GM21423 (cell line): Measurements from ENCODE around the gene FHIP2A.
"Not testable (repeated sequence)": the region's sequence is repeated elsewhere in the genome, so short reads cannot be mapped to it uniquely, and the experiment has no call there.

ENCODE experiments used
- ATAC-seq: cut with Tn5 transposase; IDR thresholded peaks from one replicate; pipeline ENCODE4 v1.9.1; 2021; ENCODE audit warnings: mild to moderate bottlenecking, moderate library complexity; ENCODE audit not compliant: unreplicated experiment

Gene FHIP2A

DNA sequence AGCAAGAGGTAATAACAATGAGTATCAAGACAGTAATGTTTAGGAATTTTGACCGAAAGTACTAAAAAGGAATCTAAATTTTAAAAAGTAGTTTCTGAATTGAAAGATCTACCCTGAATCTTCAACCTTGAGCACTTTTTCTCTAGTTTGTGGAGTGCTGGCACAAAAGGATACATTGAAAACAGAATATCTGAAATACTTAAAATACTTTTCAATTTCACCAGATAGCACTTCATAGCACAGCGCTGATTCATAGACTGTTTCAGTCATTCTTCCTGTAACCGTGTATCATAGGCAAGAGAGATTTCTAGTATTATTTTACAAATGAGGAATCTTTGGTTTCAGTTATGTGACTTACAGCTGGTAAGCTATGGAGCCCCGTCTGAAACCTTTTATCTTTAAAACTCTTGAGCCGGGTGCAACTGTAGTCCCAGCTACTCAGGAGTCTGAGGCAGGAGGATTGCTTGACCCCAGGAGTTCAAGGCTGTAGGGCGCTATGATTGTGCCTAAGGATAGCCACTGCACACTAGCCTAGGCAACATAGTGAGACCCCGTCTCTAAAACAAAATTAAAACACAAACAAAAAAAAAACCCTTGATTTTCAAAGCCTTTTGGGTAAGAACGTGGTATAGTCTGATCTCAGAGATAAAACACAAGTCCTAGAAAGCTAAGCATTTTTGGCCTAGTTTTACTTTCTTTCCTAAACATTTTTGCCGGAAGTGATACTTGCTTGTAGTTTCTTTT lies 35.1 kb downstream of the FHIP2A start:
- ATAC-seq, result no peak

GRCh38 chr10:114857288-114857565 lies 35.6 kb downstream of the FHIP2A start:
- ATAC-seq, result not testable (repeated sequence)

- ATAC-seq, result no peak
Measured at GRCh38 chr10:114857922-114858629, 36.5 kb downstream of the FHIP2A start.

DNA sequence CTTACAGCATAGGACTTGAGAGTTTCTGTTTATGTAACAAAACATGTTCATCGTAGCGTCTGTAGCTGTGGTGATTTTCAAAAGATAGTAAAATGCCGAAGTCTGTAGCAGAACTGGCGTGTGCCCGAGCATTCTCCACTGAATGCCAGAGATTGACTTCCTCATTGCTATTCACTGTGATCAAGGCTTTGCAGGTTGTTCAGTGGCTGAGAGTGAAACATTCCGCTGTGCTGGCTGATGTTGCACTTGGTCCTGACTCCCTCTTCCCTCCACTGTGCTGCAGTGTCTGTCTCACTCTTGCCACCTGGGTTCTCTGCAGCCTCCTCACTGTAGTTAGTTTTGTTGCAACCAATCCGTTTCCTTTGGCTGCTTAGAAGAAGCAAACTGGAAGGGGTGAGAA lies 37.6 kb downstream of the FHIP2A start:
- ATAC-seq, result no peak

- ATAC-seq, result no peak
Measured at GRCh38 chr10:114862456-114862855, 40.9 kb downstream of the FHIP2A start.

GRCh38 chr10:114867365-114867764 lies 45.8 kb downstream of the FHIP2A start:
- no peak for ATAC-seq

DNA sequence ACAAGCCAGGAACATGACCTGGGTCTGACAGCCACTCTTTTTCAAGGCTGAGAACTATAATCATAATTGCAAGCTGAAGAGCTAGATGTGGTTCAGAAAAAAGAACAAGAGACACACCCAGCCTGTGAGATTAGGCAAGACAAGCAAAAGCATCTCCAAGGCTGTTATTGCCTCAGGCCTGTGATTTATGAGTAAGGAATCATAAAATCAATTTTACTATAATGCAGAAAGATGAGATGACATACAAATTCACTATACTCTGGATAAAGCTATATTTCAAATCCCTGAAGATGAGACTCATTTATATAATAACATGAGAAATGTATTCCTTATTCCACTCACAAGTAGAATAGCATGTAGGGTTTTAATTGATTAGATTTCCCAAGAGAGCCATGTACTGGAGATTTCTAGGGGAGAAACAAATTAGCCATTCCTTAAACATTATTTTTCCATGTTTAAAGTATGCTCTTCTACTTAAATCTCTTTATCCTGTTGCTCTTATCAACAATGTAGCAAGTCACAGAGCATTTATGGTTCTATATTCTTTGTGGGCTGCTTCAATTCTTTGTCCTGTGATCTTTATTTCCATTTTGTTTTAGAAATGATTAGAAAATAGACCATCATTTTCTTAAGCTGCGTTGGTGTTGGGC lies 47.4 kb downstream of the FHIP2A start:
- no peak for ATAC-seq

DNA sequence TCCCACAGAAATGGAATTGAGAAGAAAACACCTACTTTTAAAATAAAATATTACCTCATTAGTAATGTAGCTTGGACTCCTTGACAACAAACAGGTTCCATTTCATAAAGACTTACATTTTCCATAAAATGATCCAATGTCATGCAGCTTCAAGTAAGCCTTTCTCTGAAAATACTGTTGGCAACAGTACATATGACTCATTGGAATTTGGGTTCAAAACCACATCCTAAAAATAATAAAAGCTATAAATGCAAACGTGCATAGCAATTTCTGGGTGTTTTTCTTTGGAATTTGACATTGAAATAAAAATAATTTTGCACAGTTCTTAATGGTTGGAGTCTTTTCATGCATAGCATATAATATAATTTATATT lies 47.9 kb downstream of the FHIP2A start:
- no peak for ATAC-seq

DNA sequence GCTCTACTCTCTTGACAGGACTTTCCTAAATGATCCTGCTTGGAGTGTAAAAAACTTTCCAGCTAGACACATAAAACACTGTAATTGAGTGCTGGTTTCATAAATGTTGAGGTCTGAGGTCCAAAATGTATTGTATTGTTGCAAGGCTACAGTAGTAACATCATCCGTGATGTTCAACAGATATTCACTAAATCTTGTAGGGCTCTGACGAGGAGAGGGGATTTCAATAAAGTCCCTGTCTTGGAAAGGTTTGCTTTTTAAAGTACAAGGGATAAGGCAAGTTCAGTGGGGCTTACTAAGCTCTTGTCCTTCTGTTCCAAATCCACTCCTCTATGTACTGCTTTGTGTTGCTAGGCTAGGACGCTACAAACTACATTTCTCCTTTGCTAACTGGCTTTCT lies 48.9 kb downstream of the FHIP2A start:
- no peak for ATAC-seq

- no peak for ATAC-seq
Measured at GRCh38 chr10:114871379-114871778, 49.8 kb downstream of the FHIP2A start.
